ENCODE results near the gene FADS2. TPM values are rescaled to one million over a fixed set of nuclear protein-coding genes. Genes with fewer than 3 reads are reported as not detected.

The FADS2 gene
- polyA plus RNA-seq, 1 donor (not counting 4 experiments of a cell fraction or from before 2014, with no cell fraction given) = 196 TPM

DNA sequence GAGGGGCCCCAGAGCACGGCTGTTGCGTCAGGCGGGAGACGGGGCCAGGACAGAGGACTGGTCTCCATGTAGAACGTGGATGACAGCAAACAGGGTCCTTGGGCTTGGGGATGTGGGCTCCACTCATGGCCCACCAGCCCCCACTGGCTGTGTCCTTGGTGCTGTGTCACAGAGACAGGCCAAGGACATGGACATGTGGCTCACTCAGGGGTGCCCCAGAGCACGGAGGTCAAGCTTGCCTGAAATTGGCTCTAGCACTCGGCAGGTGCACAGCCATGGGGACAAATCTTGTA lies 14.4 kb downstream of the FADS2 start:
- Histone ChIP-seq H3K9me3 (ENCODE audit: control insufficient read depth, low read depth, low read length) (no peaks in the 10 kb centered on the region), H3K4me2 (ENCODE audit: control insufficient read depth, extremely low read depth, insufficient read depth, low read depth, low read length) (no peak overlapping the region), H3K27ac (ENCODE audit: control insufficient read depth, insufficient read depth, low read length) (no peak overlapping the region), H2AFZ (ENCODE audit: control insufficient read depth, low read length) (no peak overlapping the region), H3K9me1 (ENCODE audit: control insufficient read depth, extremely low read depth, insufficient read depth, low read length) (no peaks in the 10 kb centered on the region), H4K20me1 (ENCODE audit: control insufficient read depth, extremely low read depth, insufficient read depth, low read length) (no peaks in the 10 kb centered on the region), H3K79me2 (ENCODE audit: control insufficient read depth, insufficient read depth, low read length) (no peaks in the 10 kb centered on the region), H3K4me1 (ENCODE audit: control insufficient read depth, extremely low read depth, insufficient read depth, low read length) (no peaks in the 10 kb centered on the region), H3K4me3 (ENCODE audit: control insufficient read depth in 2 of 3, extremely low read depth in 1 of 3, insufficient read depth in 2 of 3, low read depth in 1 of 3, low read length in 3 of 3) (no peak overlapping the region), H3K9ac (ENCODE audit: control insufficient read depth, extremely low read depth, insufficient read depth, low read length) (no peak overlapping the region), H3K27me3 (ENCODE audit: control insufficient read depth, extremely low read depth, insufficient read depth, low read length) (no peaks in the 10 kb centered on the region), H3K36me3 (ENCODE audit: control insufficient read depth in 2 of 2, extremely low read depth in 1 of 2, insufficient read depth in 2 of 2, low read length in 2 of 2) (peaks cover 34 to 53% of the 10 kb centered on the region in 2 experiments)
- TF ChIP-seq EZH2 (IDR thresholded peaks at IDR 0.05; ENCODE audit: low read length) = no peak
- TF ChIP-seq, protein P1, sequence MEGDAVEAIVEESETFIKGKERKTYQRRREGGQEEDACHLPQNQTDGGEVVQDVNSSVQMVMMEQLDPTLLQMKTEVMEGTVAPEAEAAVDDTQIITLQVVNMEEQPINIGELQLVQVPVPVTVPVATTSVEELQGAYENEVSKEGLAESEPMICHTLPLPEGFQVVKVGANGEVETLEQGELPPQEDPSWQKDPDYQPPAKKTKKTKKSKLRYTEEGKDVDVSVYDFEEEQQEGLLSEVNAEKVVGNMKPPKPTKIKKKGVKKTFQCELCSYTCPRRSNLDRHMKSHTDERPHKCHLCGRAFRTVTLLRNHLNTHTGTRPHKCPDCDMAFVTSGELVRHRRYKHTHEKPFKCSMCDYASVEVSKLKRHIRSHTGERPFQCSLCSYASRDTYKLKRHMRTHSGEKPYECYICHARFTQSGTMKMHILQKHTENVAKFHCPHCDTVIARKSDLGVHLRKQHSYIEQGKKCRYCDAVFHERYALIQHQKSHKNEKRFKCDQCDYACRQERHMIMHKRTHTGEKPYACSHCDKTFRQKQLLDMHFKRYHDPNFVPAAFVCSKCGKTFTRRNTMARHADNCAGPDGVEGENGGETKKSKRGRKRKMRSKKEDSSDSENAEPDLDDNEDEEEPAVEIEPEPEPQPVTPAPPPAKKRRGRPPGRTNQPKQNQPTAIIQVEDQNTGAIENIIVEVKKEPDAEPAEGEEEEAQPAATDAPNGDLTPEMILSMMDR (optimal IDR thresholded peaks at IDR 0.05 in 1 of 3, IDR thresholded peaks at IDR 0.05 in 1 of 3, conservative IDR thresholded peaks at IDR 0.05 in 1 of 3; ENCODE audit: extremely low read depth in 1 of 3, insufficient read depth in 2 of 3, low read length in 3 of 3) = no peak
- DNase-seq (ENCODE audit: low read depth, low spot score) = no peak
- no peak for FAIRE-seq
- dilution Hi-C loops (cut with MboI; ENCODE audit: extremely low pct_ligation_motif_present, low sequenced_read_pairs) = no loop called here

DNA sequence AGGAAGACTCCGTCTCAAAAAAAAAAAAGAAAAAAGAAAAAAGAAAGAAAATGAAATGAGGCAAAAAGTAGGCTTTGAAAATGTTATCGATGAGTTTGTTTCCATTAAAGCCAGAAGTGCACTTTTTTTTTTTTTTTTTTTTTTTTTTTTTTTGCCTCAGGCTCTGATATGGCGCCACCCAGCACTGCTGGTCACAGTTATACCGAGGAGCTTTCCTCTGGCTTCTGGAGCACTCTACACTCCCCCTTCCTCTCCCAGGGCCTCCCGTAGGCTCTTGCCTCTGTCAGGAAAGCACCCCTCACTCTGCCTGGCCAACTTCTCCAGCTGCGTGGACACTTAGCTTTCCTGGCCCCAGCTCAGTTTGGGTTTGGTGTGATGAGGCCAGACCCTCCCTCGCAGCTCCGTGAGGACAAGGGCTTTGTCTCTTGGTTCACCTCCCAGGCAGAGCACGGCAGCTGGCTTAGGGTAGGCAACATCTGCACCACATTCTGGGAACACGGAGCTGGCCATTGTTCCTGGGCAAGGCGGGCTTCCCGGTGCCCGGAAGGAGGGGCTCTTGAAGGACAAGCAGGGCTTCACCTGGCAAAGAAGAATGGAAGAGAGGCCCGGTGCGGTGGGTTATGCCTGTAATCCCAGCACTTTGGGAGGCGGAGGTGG lies 16.9 kb downstream of the FADS2 start:
- dilution Hi-C loops (cut with MboI; ENCODE audit: extremely low pct_ligation_motif_present, low sequenced_read_pairs) = no loop called here

More for the DNA sequence above, 16.9 kb downstream of the FADS2 start:
- H3K9me3 ChIP-seq (ENCODE audit: control insufficient read depth, low read depth, low read length) = no peaks in the 10 kb centered on the region
- H2AFZ ChIP-seq (ENCODE audit: control insufficient read depth, low read length) = no peak overlapping the region
- no peaks in the 10 kb centered on the region for H3K79me2 ChIP-seq (ENCODE audit: control insufficient read depth, insufficient read depth, low read length)
- DNase-seq (ENCODE audit: low read depth, low spot score) = no peak
- no peak overlapping the region for H3K4me3 ChIP-seq (ENCODE audit: control insufficient read depth in 2 of 3, extremely low read depth in 1 of 3, insufficient read depth in 2 of 3, low read depth in 1 of 3, low read length in 3 of 3)
- H3K27me3 ChIP-seq (ENCODE audit: control insufficient read depth, extremely low read depth, insufficient read depth, low read length) = no peaks in the 10 kb centered on the region
- peaks cover 29 to 54% of the 10 kb centered on the region in 2 experiments for H3K36me3 ChIP-seq (ENCODE audit: control insufficient read depth in 2 of 2, extremely low read depth in 1 of 2, insufficient read depth in 2 of 2, low read length in 2 of 2)
- no peaks in the 10 kb centered on the region for H3K4me1 ChIP-seq (ENCODE audit: control insufficient read depth, extremely low read depth, insufficient read depth, low read length)
- no peaks in the 10 kb centered on the region for H3K9me1 ChIP-seq (ENCODE audit: control insufficient read depth, extremely low read depth, insufficient read depth, low read length)
- FAIRE-seq = no peak
- H3K27ac ChIP-seq (ENCODE audit: control insufficient read depth, insufficient read depth, low read length) = no peak overlapping the region
- H4K20me1 ChIP-seq (ENCODE audit: control insufficient read depth, extremely low read depth, insufficient read depth, low read length) = peaks cover 2% of the 10 kb centered on the region
- H3K4me2 ChIP-seq (ENCODE audit: control insufficient read depth, extremely low read depth, insufficient read depth, low read depth, low read length) = no peak overlapping the region
- H3K9ac ChIP-seq (ENCODE audit: control insufficient read depth, extremely low read depth, insufficient read depth, low read length) = no peak overlapping the region
- TF ChIP-seq, protein P1 (optimal IDR thresholded peaks at IDR 0.05 in 1 of 3, IDR thresholded peaks at IDR 0.05 in 1 of 3, conservative IDR thresholded peaks at IDR 0.05 in 1 of 3; ENCODE audit: extremely low read depth in 1 of 3, insufficient read depth in 2 of 3, low read length in 3 of 3) = no peak
- no peak for TF ChIP-seq EZH2 (IDR thresholded peaks at IDR 0.05; ENCODE audit: low read length)
